Right lobe of liver (tissue), 4 donors: Measurements from ENCODE around the gene LYPD8.

Experiments used
- POLR2A ChIP-seq: fragments of 450-650 bp; IDR thresholded peaks from one replicate; pipeline ENCODE4 v1.6.1; 2017; ENCODE audit warnings: antibody characterized with exemption, mild to moderate bottlenecking
- TF ChIP-seq, protein P1 (sequence below), 4 donors: fragments of 200-600 bp in 3 of 4; fragments of 450-650 bp in 1 of 4; IDR thresholded peaks; one replicate each; pipeline versions ENCODE4 v1.5.1 to v1.8.0; 2016 to 2022; ENCODE audit warnings: antibody characterized with exemption in 4 of 4, mild to moderate bottlenecking in 2 of 4
- donor health status: DM: no; HTN: no; CAD: no.
- donor health status: DM: no; HTN: no; CAD: no.
- donor health status: DM: no; HTN: yes; CAD: no.

DNA sequence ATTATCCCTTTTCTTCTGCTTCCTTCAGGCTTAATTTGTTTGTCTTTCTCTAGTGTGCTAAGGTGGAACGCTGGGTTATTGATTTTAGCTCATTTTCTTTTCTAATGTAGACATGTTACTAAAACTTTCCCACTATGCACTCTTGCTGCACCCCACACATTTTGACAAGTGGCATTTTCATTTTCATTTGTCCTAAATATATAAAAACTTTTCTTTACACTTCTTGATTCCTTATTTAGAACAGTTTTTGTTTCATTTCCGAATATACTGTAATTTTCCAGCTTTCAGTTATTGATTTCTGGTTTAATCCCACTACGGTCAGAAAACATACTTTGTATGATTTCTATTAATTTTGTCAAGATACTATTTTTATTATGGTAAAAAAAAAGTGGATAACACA, 44.9 kb upstream of the LYPD8 start:
- TF ChIP-seq, protein P1, sequence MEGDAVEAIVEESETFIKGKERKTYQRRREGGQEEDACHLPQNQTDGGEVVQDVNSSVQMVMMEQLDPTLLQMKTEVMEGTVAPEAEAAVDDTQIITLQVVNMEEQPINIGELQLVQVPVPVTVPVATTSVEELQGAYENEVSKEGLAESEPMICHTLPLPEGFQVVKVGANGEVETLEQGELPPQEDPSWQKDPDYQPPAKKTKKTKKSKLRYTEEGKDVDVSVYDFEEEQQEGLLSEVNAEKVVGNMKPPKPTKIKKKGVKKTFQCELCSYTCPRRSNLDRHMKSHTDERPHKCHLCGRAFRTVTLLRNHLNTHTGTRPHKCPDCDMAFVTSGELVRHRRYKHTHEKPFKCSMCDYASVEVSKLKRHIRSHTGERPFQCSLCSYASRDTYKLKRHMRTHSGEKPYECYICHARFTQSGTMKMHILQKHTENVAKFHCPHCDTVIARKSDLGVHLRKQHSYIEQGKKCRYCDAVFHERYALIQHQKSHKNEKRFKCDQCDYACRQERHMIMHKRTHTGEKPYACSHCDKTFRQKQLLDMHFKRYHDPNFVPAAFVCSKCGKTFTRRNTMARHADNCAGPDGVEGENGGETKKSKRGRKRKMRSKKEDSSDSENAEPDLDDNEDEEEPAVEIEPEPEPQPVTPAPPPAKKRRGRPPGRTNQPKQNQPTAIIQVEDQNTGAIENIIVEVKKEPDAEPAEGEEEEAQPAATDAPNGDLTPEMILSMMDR (IDR thresholded peaks at IDR 0.05): no peak
- no peak for TF ChIP-seq POLR2A
